Caco-2 (cell line): Measurements from ENCODE around the gene TIAM1. TPM values are rescaled to one million over a fixed set of nuclear protein-coding genes. Genes with fewer than 3 reads are reported as not detected.

ENCODE experiments used
- BruUV-seq: library from RNA; stranded (reverse); fragments of 400-500 nt; replicated peaks from 2 replicates; lab custom pipeline; 2021; lab: Mats Ljungman, UMichigan
- CTCF ChIA-PET: fragments of 300-600 bp; sonication (Branson Sonifier 250); formaldehyde crosslinking; loops from one replicate; lab custom pipeline; 2022; ENCODE audit warnings: antibody characterized with exemption; lab: Charles Lee
- POLR2A ChIA-PET: fragments of 300-600 bp; sonication (Branson Sonifier 250); formaldehyde crosslinking; loops from one replicate; lab custom pipeline; 2022; ENCODE audit warnings: antibody characterized with exemption; lab: Charles Lee
- DNase-seq, 2 experiments: peaks; one replicate each; pipeline versions ENCODE4 v3.0.0 to v3.0.0-alpha.2; 2020 to 2022
- H3K27me3 ChIP-seq: replicated peaks from 2 replicates; pipeline ENCODE4 v1.6.0; 2011; ENCODE audit warnings: low read length; ENCODE audit not compliant: control insufficient read depth, insufficient read depth
- H3K36me3 ChIP-seq: 2 replicates; pipeline ENCODE4 v1.5.1; 2011; ENCODE audit warnings: low read length; ENCODE audit not compliant: control insufficient read depth, insufficient read depth
- H3K4me1 ChIP-seq: fragments of 250-450 bp; sonication (Bioruptor Pico); 2 replicates; pipeline ENCODE4 v1.5.1; 2020; ENCODE audit warnings: mild to moderate bottlenecking
- H3K4me3 ChIP-seq: 2 replicates; pipeline ENCODE4 v1.5.1; 2011; ENCODE audit warnings: low read depth, mild to moderate bottlenecking, control low read depth, low read length
- H3K9me3 ChIP-seq: fragments of 250-450 bp; sonication (Bioruptor Pico); 2 replicates; pipeline ENCODE4 v1.5.1; 2020; ENCODE audit warnings: mild to moderate bottlenecking, moderate library complexity
- H3K27ac Mint-ChIP-seq: one replicate; pipeline ENCODE4 v1.8.0; 2022; ENCODE audit warnings: mixed read lengths; ENCODE audit not compliant: unreplicated experiment
- H3K27me3 Mint-ChIP-seq: one replicate; pipeline ENCODE4 v1.8.0; 2022; ENCODE audit warnings: mixed read lengths; ENCODE audit not compliant: insufficient read depth, unreplicated experiment
- H3K36me3 Mint-ChIP-seq: one replicate; pipeline ENCODE4 v1.8.0; 2022; ENCODE audit warnings: mild to moderate bottlenecking, mixed read lengths; ENCODE audit not compliant: insufficient read depth, unreplicated experiment
- H3K4me1 Mint-ChIP-seq: one replicate; pipeline ENCODE4 v1.8.0; 2022; ENCODE audit warnings: low read depth, mixed read lengths; ENCODE audit not compliant: unreplicated experiment
- H3K4me3 Mint-ChIP-seq: one replicate; pipeline ENCODE4 v1.8.0; 2022; ENCODE audit warnings: mild to moderate bottlenecking, moderate library complexity, mixed read lengths; ENCODE audit not compliant: unreplicated experiment
- H3K9me3 Mint-ChIP-seq: one replicate; pipeline ENCODE4 v1.8.0; 2022; ENCODE audit warnings: mixed read lengths; ENCODE audit not compliant: unreplicated experiment
- intact Hi-C: fragments of 100-400 bp; cut with micrococcal nuclease; formaldehyde crosslinking; loops from one replicate; pipeline ENCODE4 v1.10.0; 2022; ENCODE audit not compliant: unreplicated experiment
- total RNA-seq: library from RNA; stranded (reverse); gene quantifications from 2 replicates; pipeline ENCODE4 v1.2.3, GENCODE V29; 2022
- TF ChIP-seq, protein P1 (sequence below), 2 experiments: fragments of 200-600 bp in 1 of 2; IDR thresholded peaks; 1 replicate in 1 of 2; 2 replicates in 1 of 2; pipeline versions ENCODE4 v1.5.1 to v1.8.0; 2011 to 2022; ENCODE audit warnings: antibody characterized with exemption in 1 of 2, control low read depth in 1 of 2, inconsistent platforms in 1 of 2, low read depth in 1 of 2, low read length in 1 of 2, mild to moderate bottlenecking in 1 of 2, moderate library complexity in 1 of 2; ENCODE audit not compliant: insufficient read depth in 1 of 2, severe bottlenecking in 1 of 2, unreplicated experiment in 1 of 2

Gene TIAM1
- total RNA-seq, 1 experiment from 2014 or later = 5.2 TPM

DNA sequence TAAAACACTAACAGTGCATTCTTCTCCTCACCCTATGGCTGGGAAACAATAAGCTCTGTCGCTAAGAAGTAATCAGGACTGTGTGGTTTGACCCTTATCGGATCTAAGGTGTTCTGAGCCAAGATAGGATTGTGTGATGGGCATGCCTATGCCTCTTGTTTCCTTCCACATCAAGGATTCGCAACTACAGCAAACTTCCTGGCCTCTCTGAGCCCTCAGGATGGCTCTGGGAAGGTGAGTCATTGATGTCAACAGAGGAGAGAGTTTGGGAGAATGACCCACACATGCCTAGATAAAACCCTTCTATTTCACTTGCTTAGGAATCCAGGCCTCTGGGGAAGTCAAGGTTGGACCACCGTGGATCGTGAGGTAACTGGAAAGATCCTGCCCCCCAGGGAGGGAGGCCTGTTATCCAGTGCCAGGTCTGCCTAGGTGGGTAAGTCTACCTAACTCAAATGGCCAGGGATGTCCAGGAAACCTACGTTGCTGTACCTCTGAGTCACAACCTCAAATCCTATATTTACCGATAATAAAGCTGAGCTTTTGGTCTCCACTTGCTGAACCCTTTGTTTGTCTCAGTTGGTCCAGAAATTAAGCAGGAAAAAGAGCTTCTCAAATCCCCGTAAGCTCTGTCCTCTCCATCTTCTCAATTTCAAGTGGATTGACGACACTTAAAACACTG, 27.4 kb downstream of the TIAM1 start:
- POLR2A ChIA-PET = no interaction called here
- no peaks in the 10 kb centered on the region for H3K4me1 Mint-ChIP-seq
- H3K9me3 ChIP-seq = no peaks in the 10 kb centered on the region
- intact Hi-C loops = no loop called here
- TF ChIP-seq, protein P1, sequence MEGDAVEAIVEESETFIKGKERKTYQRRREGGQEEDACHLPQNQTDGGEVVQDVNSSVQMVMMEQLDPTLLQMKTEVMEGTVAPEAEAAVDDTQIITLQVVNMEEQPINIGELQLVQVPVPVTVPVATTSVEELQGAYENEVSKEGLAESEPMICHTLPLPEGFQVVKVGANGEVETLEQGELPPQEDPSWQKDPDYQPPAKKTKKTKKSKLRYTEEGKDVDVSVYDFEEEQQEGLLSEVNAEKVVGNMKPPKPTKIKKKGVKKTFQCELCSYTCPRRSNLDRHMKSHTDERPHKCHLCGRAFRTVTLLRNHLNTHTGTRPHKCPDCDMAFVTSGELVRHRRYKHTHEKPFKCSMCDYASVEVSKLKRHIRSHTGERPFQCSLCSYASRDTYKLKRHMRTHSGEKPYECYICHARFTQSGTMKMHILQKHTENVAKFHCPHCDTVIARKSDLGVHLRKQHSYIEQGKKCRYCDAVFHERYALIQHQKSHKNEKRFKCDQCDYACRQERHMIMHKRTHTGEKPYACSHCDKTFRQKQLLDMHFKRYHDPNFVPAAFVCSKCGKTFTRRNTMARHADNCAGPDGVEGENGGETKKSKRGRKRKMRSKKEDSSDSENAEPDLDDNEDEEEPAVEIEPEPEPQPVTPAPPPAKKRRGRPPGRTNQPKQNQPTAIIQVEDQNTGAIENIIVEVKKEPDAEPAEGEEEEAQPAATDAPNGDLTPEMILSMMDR (IDR thresholded peaks at IDR 0.05; ENCODE audit: insufficient read depth in 1 of 2, low read depth in 1 of 2, low read length in 1 of 2, severe bottlenecking in 1 of 2, unreplicated experiment in 1 of 2) = no peak
- H3K4me1 ChIP-seq = no peaks in the 10 kb centered on the region
- no peaks in the 10 kb centered on the region for H3K36me3 Mint-ChIP-seq
- no peak overlapping the region for H3K4me3 Mint-ChIP-seq
- BruUV-seq = no TSS peak
- CTCF ChIA-PET = no interaction called here
- H3K36me3 ChIP-seq = no peaks in the 10 kb centered on the region
- H3K27me3 Mint-ChIP-seq = no peaks in the 10 kb centered on the region
- DNase-seq = no peak
- no peaks in the 10 kb centered on the region for H3K27me3 ChIP-seq
- no peaks in the 10 kb centered on the region for H3K9me3 Mint-ChIP-seq
- no peak overlapping the region for H3K4me3 ChIP-seq
- no peak overlapping the region for H3K27ac Mint-ChIP-seq

DNA sequence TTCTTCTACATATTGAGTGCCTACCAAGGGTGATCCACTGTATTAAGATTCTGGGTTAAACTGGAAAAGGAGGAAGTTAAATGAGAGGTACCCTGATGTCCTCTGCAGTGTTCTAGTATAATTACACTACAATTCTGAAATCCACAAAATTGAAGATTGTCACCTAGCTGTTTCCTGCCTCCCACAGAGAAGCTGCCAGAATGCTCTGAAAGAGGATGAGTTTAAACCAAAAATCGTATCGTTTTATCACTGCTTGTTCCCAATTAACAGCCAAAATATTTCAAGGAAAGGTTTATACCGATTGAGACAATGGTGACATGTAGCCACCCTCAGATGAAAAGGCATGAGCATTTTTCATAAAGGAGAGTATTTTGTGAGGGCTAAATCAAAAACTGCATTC, 28.0 kb downstream of the TIAM1 start:
- POLR2A ChIA-PET = no interaction called here
- Mint-ChIP-seq H3K27ac (no peak overlapping the region), H3K36me3 (no peaks in the 10 kb centered on the region), H3K27me3 (no peaks in the 10 kb centered on the region), H3K9me3 (no peaks in the 10 kb centered on the region), H3K4me3 (no peak overlapping the region), H3K4me1 (no peaks in the 10 kb centered on the region)
- CTCF ChIA-PET = no interaction called here
- Histone ChIP-seq H3K36me3 (no peaks in the 10 kb centered on the region), H3K27me3 (no peaks in the 10 kb centered on the region), H3K4me3 (no peak overlapping the region), H3K9me3 (no peaks in the 10 kb centered on the region), H3K4me1 (no peaks in the 10 kb centered on the region)
- intact Hi-C loops = no loop called here
- BruUV-seq = no TSS peak
- no peak for DNase-seq
- TF ChIP-seq, protein P1 (IDR thresholded peaks at IDR 0.05; ENCODE audit: insufficient read depth in 1 of 2, low read depth in 1 of 2, low read length in 1 of 2, severe bottlenecking in 1 of 2, unreplicated experiment in 1 of 2) = no peak

DNA sequence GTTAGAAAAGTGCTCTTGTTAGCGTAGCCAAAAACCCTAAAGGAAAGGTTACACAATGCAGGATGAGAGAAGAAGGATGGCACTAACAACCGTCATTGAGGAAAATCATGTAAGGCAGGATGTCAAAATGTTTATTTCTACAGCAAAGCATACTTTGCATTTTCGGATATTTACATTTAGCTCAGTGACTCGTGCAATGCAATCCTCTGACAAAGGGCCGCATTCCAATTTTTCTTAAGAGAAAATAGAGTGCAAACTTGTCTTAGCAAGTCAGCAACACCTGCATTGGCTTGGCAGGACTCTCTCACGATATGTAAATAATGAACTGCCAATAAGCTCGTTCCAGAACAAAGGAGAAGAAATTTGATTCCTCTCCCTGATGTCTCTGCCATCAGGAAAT, 33.3 kb downstream of the TIAM1 start:
- no peaks in the 10 kb centered on the region for H3K27me3 ChIP-seq
- CTCF ChIA-PET = no interaction called here
- no peaks in the 10 kb centered on the region for H3K9me3 Mint-ChIP-seq
- no peaks in the 10 kb centered on the region for H3K36me3 ChIP-seq
- H3K4me1 Mint-ChIP-seq = no peaks in the 10 kb centered on the region
- no peaks in the 10 kb centered on the region for H3K4me1 ChIP-seq
- no peak overlapping the region for H3K4me3 Mint-ChIP-seq
- H3K27ac Mint-ChIP-seq = no peak overlapping the region
- TF ChIP-seq, protein P1 (IDR thresholded peaks at IDR 0.05; ENCODE audit: insufficient read depth in 1 of 2, low read depth in 1 of 2, low read length in 1 of 2, severe bottlenecking in 1 of 2, unreplicated experiment in 1 of 2) = no peak
- H3K27me3 Mint-ChIP-seq = no peaks in the 10 kb centered on the region
- intact Hi-C loops = no loop called here
- H3K9me3 ChIP-seq = no peaks in the 10 kb centered on the region
- no TSS peak for BruUV-seq
- H3K4me3 ChIP-seq = no peak overlapping the region
- POLR2A ChIA-PET = no interaction called here
- no peak for DNase-seq
- H3K36me3 Mint-ChIP-seq = peaks cover 4% of the 10 kb centered on the region
